ENCODE measurements around the gene DERL2. TPM values are rescaled to one million over a fixed set of nuclear protein-coding genes. Genes with fewer than 3 reads are reported as not detected.

The DERL2 gene
- total RNA-seq (2014; rRNA removed; shearing (Covaris generic)), result 75.3 and 108 TPM in 2 replicates

GRCh38 chr17:5485270-5486205, at the start of gene DERL2:
Gene DERL2, minus strand, starts transcription at chr17:5486178. Its CDS starts 17 bp downstream, at chr17:5486161.
- DNase-seq (ENCODE audit: low spot score), result peak; percentile 57

- DNase-seq (ENCODE audit: low spot score), result no peak
These were observed 49.5 kb upstream of the DERL2 start for GRCh38 chr17:5535436-5535835.

DNA sequence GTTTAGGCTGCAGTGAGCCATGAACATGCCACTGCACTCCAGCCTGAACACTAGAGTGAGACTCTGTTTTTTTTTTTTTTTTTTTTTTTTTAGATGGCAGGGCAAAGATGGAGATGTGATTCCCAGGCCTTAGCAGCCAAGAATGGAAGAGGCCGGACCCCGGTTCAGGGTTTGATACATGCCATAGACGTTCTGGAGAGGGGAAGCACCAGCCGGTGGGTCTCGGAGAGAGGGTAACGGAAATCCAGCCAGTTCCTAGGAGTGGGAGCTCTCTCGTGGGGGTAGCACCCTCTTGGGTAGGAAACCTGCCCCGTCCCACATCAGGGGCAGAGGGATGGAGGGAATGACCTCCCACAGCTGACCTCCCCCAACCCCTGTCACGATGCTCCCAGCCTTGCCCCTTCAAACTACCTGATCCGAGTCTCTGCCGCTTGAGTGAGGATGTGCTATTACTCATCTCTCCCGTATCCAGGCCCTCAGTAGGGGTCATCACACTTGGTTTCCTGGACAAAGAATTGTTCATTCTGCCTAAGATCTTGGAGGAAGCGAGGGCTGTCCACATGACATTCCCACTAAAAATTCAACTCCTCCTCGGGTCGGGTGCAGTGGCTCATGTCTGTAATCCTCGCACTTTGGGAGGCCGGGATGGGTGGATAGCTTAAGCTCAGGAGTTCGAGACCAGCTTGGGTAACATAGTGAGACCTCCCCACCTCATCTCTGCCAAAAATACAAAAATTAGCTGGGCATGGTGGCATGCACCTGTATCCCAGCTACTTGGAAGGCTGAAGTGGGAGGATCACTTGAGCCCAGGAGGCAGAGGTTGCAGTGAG, 47.7 kb upstream of the DERL2 start:
- DNase-seq (ENCODE audit: low spot score), result no peak

DNA sequence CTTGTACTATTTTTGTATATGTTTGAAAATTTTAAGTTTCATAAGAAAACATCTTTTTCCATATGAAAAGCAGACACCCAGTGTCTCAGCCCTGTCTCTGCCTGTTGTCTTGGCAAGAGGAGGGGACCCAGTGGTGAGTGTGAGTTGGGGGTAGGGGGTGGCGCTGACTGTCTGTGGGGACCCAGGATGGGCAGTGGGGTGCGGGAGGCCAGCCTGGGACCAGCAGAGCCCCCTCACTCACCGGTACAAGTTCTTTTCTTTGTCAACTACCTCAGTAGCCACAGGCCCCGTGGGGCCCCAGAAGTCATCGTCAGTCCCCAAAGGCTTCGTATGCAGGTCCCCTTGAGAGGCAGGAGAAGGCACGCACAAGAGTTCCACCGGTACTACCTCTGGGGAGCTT, 46.6 kb upstream of the DERL2 start:
- DNase-seq (ENCODE audit: low spot score), result no peak

DNA sequence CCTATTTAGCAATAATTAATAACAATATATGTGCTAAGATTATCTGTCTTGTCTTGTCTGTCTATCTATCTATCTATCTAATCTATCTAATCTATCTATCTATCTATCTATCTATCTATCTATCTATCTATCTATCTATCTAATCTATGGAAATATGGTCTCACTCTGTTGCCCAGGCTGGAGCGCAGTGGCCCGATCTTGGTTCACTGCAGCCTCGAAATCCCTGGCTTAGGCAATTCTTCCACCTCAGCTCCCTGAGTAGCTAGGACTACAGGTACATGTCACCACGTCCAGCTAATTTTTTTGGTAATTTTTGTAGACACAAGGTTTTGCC, 45.1 kb upstream of the DERL2 start:
- no peak for DNase-seq (ENCODE audit: low spot score)

DNA sequence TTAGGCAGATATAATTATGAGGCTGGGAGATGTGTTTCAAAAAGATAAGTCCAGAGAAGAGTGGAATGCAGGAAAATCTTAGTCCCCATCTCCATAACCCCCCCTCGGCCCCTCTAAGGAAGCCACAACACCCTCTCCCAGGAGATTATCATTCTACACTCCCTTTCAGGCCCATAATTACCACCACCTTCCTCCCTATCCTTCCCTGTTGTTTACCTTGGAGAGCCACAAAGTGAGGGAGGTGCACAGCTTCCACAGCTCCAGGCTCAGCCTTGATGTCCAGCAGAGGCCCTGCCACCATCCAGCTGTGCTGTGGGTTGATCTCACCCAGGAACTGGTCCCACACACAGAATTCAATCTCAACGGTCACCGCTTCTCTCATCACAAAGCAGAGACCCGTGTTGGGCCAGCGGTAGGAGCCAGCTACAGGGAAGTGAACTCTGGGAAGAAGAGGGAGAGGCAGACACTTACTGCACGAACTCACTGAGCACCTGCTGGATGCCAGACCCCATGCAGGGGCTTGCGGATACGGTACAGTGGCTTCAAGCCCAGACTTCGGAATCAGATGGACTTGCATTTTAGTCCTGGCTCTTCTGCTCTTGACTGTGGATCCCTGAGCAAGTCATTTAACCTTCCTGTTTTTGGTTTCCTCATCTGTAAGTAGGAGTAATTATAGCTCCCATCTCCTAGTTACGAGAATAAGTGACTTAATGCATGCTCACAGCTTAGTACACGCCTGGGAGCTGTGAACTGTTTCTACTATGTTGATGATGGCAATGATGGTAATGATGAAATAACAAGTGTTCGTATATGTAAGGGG, 44.5 kb upstream of the DERL2 start:
- no peak for DNase-seq (ENCODE audit: low spot score)

DNA sequence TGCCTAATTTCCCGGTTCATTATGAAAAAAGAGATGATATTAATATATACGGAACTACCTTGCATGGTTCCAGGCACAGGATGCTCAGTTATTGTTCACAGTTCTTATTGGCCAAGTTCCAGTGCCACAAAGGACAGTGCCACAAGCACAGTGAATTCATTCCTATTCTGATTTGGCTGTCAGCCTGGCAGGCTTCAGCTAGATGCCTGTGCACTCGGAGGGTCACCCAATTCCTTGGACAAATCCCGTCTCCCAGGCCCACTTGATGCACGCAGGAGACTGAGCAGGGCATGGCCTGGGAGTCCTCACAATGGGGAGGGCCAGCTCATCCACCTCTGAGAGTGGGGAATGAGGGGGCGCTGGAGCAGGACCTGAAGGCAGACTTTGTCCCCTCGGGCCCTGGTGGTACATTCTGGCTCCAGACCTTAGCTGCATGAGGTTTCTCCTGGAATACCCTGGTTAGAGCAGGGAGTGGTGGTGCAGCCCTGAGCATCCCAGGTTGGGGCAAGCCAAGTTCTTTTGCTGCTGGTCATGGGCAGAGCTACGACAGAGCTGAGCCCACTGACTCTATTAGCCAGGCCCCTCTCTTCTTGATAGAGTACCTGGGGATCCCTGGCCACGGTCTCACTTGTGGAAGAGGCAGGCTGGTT, 41.7 kb upstream of the DERL2 start:
- no peak for DNase-seq (ENCODE audit: low spot score)

- peak; percentile 99 for DNase-seq (ENCODE audit: low spot score)
These were observed 41.0 kb upstream of the DERL2 start for GRCh38 chr17:5526821-5527598.

- DNase-seq (ENCODE audit: low spot score), result no peak
These were observed 37.3 kb upstream of the DERL2 start for GRCh38 chr17:5523249-5523648.

DNA sequence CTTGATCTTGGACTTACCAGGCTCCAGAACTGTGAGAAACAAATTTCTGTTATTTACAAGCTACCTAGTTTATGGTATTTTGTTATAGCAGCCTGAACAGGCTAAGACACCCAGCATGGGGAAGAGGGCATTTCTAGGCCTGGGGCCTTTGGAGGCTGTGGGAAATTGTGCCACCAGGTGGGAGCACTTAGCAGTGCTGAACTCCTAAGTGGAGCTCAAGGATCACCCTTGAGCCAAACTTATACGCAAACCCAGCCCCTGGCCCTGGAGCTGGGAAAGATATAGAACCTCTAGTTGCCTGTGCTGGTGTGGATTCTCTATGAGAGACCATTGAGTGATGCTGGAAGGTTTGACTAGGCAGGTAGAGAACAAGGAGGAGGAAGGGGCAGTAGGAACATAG, 36.5 kb upstream of the DERL2 start:
- DNase-seq (ENCODE audit: low spot score), result no peak

DNA sequence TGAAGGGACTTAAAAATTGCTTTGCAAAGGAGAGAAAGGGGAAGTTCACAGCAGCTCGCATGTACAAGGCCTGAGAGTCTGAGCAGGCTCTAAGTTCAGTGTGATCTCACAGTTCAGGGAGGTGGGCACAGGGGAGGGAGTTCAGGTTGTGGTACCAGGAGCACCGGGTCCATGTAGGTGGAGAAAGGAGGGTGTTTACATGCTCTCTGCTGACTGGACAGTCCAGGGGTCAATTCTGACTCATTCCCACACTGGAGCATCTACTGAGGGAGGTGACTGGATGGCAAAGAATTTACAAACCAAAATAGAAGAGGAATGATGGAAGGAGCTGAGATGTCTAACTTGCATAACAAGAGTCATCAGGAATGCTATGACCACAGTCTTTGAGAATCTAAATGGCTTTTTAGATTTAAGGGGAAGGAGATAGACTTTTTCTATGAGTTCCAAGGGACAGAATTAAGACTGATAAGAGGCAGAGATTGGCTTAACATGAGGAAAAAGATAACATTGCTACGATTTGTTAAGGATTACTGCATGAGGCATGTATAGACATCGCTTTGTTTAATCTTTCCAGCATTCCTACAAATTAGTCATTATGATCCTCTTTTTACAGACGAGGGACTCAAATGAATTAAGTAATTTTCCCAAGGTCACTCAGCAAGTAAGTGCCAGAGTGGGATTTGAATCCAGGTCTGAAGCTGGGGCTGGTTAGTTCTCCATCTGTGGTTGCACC, 30.2 kb upstream of the DERL2 start:
- DNase-seq (ENCODE audit: low spot score), result peak; percentile 100

DNA sequence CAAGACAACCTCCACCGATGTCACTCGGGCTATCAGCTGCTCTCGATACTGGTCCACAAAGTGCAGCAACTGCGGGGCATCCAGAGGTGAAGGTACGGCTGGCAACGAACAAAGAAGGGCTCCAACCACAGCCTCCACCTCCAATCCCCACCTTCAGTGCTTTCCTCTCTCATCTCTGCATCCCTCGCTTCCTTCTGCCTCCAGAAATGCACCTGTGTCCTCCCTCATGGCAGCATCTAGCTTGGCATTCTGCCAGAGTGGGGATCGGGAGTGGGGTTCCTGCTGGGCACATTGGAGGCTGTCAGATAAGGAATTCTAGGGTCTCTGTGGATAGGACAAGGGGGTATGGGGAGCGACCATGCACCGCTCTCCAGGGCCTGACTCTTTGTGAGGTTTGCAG, 29.0 kb upstream of the DERL2 start:
- DNase-seq (ENCODE audit: low spot score), result no peak

- DNase-seq (ENCODE audit: low spot score), result no peak
These were observed 27.6 kb upstream of the DERL2 start for GRCh38 chr17:5513628-5514027.

DNA sequence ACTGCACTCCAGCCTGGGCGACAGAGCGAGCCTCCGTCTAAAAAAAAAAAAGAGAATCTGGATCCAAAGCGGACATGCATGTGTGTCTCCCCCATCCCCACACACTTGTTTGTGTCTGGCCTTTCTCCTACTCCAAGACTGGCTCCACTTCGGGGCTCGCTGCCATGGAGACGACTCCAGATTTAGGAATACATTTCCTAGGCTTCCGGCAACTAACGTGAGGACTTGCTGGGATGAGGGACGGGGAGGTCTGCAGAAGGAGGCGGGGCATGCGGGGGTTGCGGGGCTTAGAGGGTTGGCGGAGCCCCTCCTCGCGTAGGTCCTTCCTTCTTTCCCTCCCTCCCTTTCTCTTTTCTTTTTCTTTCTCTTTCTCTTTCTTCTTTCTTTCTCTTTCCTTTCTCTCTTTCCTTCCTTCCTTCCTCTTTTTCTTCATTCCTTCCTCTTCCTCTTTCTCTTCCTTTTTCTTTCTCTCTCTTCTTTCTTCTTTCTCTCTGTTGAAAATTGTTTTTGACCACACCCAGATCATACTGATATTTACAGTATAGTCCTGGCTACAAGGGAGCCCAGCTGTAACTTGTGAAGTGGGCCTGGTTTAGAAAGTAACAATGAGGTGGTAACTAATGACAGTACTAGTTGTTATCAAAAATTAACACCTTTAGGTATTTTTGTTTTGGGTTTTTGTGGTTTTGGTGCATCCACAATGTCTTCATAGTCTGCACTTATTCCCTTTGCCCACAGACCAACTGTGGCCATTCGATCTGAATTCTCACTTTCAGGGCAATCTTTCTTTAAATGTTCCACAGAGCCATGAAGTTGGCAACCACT, 25.6 kb upstream of the DERL2 start:
- DNase-seq (ENCODE audit: low spot score), result no peak

- no peak for DNase-seq (ENCODE audit: low spot score)
These were observed 24.8 kb upstream of the DERL2 start for GRCh38 chr17:5510771-5511170.

DNA sequence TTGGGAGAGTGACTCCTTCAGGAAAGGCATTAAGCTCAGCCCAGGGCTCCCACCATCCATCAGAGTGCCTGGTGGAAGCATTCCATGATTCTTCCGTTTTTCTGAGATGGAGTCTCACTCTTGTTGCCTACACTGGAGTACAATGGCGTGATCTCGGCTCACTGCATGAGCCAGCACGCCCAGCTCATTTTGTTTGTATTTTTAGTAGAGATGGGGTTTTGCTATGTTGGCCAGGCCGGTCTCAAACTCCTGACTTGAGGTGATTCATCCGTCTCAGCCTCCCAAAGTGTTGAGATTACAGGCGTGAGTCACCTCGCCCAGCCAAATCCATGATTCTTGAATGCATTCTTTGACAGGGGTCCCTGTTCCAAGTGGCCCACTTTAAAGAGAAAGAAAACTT, 23.5 kb upstream of the DERL2 start:
- DNase-seq (ENCODE audit: low spot score), result peak; percentile 48

GRCh38 chr17:5508810-5509209, 22.8 kb upstream of the DERL2 start:
- DNase-seq (ENCODE audit: low spot score), result peak; percentile 74

DNA sequence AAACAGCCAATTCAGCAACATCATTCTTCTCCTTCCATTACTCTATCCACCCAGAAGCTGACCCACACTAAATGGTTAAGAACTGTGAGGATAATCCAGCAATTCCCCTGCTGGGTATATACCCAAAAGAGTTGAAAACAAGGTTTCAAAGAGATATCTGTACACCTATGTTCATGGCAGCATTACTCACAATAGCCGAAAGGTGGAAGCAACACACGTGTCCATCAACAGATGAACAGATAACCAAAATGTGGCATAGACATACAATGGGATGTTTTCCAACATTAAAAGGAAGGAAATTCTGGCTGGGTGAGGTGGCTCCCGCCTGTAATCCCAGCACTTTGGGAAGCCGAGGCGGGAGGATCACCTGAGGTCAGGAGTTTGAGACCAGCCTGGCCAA, 20.3 kb upstream of the DERL2 start:
- DNase-seq (ENCODE audit: low spot score), result no peak

GRCh38 chr17:5502552-5502951, 16.6 kb upstream of the DERL2 start:
- no peak for DNase-seq (ENCODE audit: low spot score)
